Gastroesophageal sphincter (tissue), 3 donors: ENCODE measurements around the gene GTSF1L.

Source experiments
- CTCF ChIP-seq, 4 experiments: fragments of 200-600 bp in 2 of 4; fragments of 450-650 bp in 2 of 4; sonication (generic) in 1 of 4; IDR thresholded peaks; one replicate each; pipeline ENCODE4 v1.5.1; 2017 to 2019; ENCODE audit warnings: antibody characterized with exemption in 4 of 4, mild to moderate bottlenecking in 2 of 4, moderate library complexity in 2 of 4
- POLR2A ChIP-seq, 2 donors: fragments of 450-650 bp; IDR thresholded peaks; one replicate each; pipeline ENCODE4 v1.6.1; 2017; ENCODE audit warnings: antibody characterized with exemption in 2 of 2, mild to moderate bottlenecking in 2 of 2, moderate library complexity in 1 of 2
- POLR2AphosphoS5 ChIP-seq: sonication (generic); formaldehyde crosslinking; IDR thresholded peaks from one replicate; pipeline ENCODE4 v1.6.1; 2017; ENCODE audit warnings: antibody characterized with exemption

GRCh38 chr20:43740642-43741041 is 13.8 kb upstream of the GTSF1L start:
- no peak for TF ChIP-seq CTCF (IDR thresholded peaks at IDR 0.05)
- no peak for TF ChIP-seq POLR2AphosphoS5
- TF ChIP-seq POLR2A (IDR thresholded peaks at IDR 0.05): no peak
